HCT116 (cell line): ENCODE data around the gene CDC45. TPM values are rescaled to one million over a fixed set of nuclear protein-coding genes. Genes with fewer than 3 reads are reported as not detected.

Experiments used
- ATAC-seq: fragments of 200-7000 bp; cut with Tn5 transposase; 2 replicates; pipeline ENCODE4 v1.9.1; 2020; ENCODE audit warnings: mild to moderate bottlenecking, moderate library complexity
- BruUV-seq: library from RNA; stranded (reverse); fragments of 400-500 nt; replicated peaks from 2 replicates; lab custom pipeline; 2021; lab: Mats Ljungman, UMichigan
- CTCF ChIA-PET: fragments of 300-600 bp; sonication (Branson Sonifier 250); formaldehyde crosslinking; loops from one replicate; lab custom pipeline; 2021; ENCODE audit warnings: antibody characterized with exemption; lab: Charles Lee
- POLR2A ChIA-PET: fragments of 300-600, 350-600 bp; sonication (Branson Sonifier 250); formaldehyde crosslinking; loops from one replicate; lab custom pipeline; 2021; ENCODE audit warnings: antibody characterized with exemption; lab: Charles Lee
- RAD21 ChIA-PET, 2 experiments: fragments of 300-600 bp; sonication (Branson Sonifier 250); formaldehyde crosslinking; loops; one replicate each; lab custom pipeline; 2023; ENCODE audit warnings: low total read pairs in 2 of 2; ENCODE audit not compliant: uncharacterized antibody in 2 of 2, unreplicated experiment in 2 of 2, low non-redundant PET in 1 of 2; lab: Charles Lee
- DNase-seq: peaks from one replicate; pipeline ENCODE4 v3.0.0-alpha.2; 2010; ENCODE audit warnings: low read depth, low spot score
- H2AFZ ChIP-seq: fragments of 200-600 bp; shearing (Covaris generic), sonication (generic); 2 replicates; pipeline ENCODE4 v1.6.1; 2017; ENCODE audit warnings: low read depth, mixed run types, mixed read lengths, antibody characterized with exemption, low read length; ENCODE audit not compliant: poor library complexity, severe bottlenecking
- H3K27ac ChIP-seq: 2 replicates; pipeline ENCODE4 v1.5.1; 2012; ENCODE audit warnings: low read depth, low read length
- H3K27me3 ChIP-seq: fragments of 200-600 bp; sonication (generic); 2 replicates; pipeline ENCODE4 v1.6.1; 2016; ENCODE audit warnings: mixed run types, low read length, mixed read lengths; ENCODE audit not compliant: insufficient read depth
- H3K36me3 ChIP-seq, 2 experiments: fragments of 200-500 bp in 1 of 2; fragments of 200-600 bp in 1 of 2; sonication (Bioruptor generic) in 1 of 2; sonication (generic) in 1 of 2; 2 replicates each; pipeline versions ENCODE4 v1.5.1 to v1.6.1; 2014 to 2016; ENCODE audit warnings: low read length in 2 of 2, inconsistent platforms in 1 of 2, mixed read lengths in 1 of 2, mixed run types in 1 of 2; ENCODE audit not compliant: insufficient read depth in 2 of 2, control insufficient read depth in 1 of 2
- H3K4me1 ChIP-seq, 2 experiments: fragments of 200-600 bp in 1 of 2; sonication (generic) in 1 of 2; 2 replicates each; pipeline versions ENCODE4 v1.5.1 to v1.6.1; 2012 to 2017; ENCODE audit warnings: low read length in 2 of 2, inconsistent platforms in 1 of 2, mild to moderate bottlenecking in 1 of 2, mixed read lengths in 1 of 2, mixed run types in 1 of 2, moderate library complexity in 1 of 2; ENCODE audit not compliant: insufficient read depth in 2 of 2, control insufficient read depth in 1 of 2
- H3K4me2 ChIP-seq: fragments of 200-600 bp; sonication (generic); 2 replicates; pipeline ENCODE4 v1.6.1; 2017; ENCODE audit warnings: mixed run types, low read length, mixed read lengths
- H3K4me3 ChIP-seq, 2 experiments: fragments of 200-600 bp in 1 of 2; sonication (generic) in 1 of 2; replicated peaks in 1 of 2; 2 replicates each; pipeline ENCODE4 v1.5.1; 2011 to 2016; ENCODE audit warnings: low read length in 2 of 2, control low read depth in 1 of 2, low read depth in 1 of 2, mild to moderate bottlenecking in 1 of 2, mixed read lengths in 1 of 2, mixed run types in 1 of 2
- H3K79me2 ChIP-seq: fragments of 200-600 bp; sonication (generic); 2 replicates; pipeline ENCODE4 v1.6.1; 2017; ENCODE audit warnings: mild to moderate bottlenecking, mixed run types, low read length, moderate library complexity, mixed read lengths; ENCODE audit not compliant: insufficient read depth
- H3K9ac ChIP-seq: fragments of 200-600 bp; sonication (generic); 2 replicates; pipeline ENCODE4 v1.6.1; 2016; ENCODE audit warnings: low read length, mixed read lengths
- H3K9me2 ChIP-seq: fragments of 200-600 bp; sonication (generic), shearing (Covaris generic); 2 replicates; pipeline ENCODE4 v1.6.1; 2017; ENCODE audit warnings: mixed run types, mild to moderate bottlenecking, moderate library complexity; ENCODE audit not compliant: insufficient read depth
- H3K9me3 ChIP-seq, 2 experiments: fragments of 200-500 bp in 1 of 2; fragments of 200-600 bp in 1 of 2; sonication (Bioruptor generic) in 1 of 2; sonication (generic) in 1 of 2; 2 replicates each; pipeline ENCODE4 v1.6.1; 2014 to 2017; ENCODE audit warnings: low read length in 2 of 2, mixed read lengths in 2 of 2, inconsistent platforms in 1 of 2, low read depth in 1 of 2, mild to moderate bottlenecking in 1 of 2, mixed run types in 1 of 2, moderate library complexity in 1 of 2; ENCODE audit not compliant: control insufficient read depth in 1 of 2, insufficient read depth in 1 of 2
- H4K20me1 ChIP-seq: fragments of 200-600 bp; sonication (generic), shearing (Covaris generic); 2 replicates; pipeline ENCODE4 v1.6.1; 2017; ENCODE audit warnings: mixed run types, mild to moderate bottlenecking, moderate library complexity; ENCODE audit not compliant: insufficient read depth
- ATF3 ChIP-seq: IDR thresholded peaks from 2 replicates; pipeline ENCODE4 v1.6.1; 2012
- CBX3 ChIP-seq: IDR thresholded peaks from 2 replicates; pipeline ENCODE4 v1.6.1; 2012; ENCODE audit warnings: low read depth
- CEBPB ChIP-seq: IDR thresholded peaks from 2 replicates; pipeline ENCODE4 v1.6.1; 2012; ENCODE audit warnings: low read depth
- EZH2phosphoT487 ChIP-seq: fragments of 200-600 bp; IDR thresholded peaks from 2 replicates; pipeline ENCODE4 v1.6.1; 2018; ENCODE audit warnings: antibody characterized with exemption, borderline replicate concordance
- FOSL1 ChIP-seq: IDR thresholded peaks from 2 replicates; pipeline ENCODE4 v1.6.1; 2012; ENCODE audit warnings: low read depth
- JUND ChIP-seq: IDR thresholded peaks from 2 replicates; pipeline ENCODE4 v1.6.1; 2012
- POLR2A ChIP-seq: IDR thresholded peaks from 2 replicates; pipeline ENCODE4 v1.7.0; 2011; ENCODE audit warnings: borderline replicate concordance; ENCODE audit not compliant: insufficient read depth, insufficient read length; ENCODE audit errors: extremely low read depth
- SIN3A ChIP-seq: IDR thresholded peaks from 2 replicates; pipeline ENCODE4 v1.6.1; 2012; ENCODE audit warnings: low read depth
- SP1 ChIP-seq: IDR thresholded peaks from 2 replicates; pipeline ENCODE4 v1.6.1; 2012; ENCODE audit warnings: low read depth
- TCF7L2 ChIP-seq: IDR thresholded peaks from 2 replicates; pipeline ENCODE4 v1.7.0; 2011; ENCODE audit warnings: borderline replicate concordance, inconsistent platforms; ENCODE audit not compliant: insufficient read depth, insufficient read length; ENCODE audit errors: extremely low read depth
- YY1 ChIP-seq: IDR thresholded peaks from 2 replicates; pipeline ENCODE4 v1.6.1; 2011; ENCODE audit warnings: low read length, low read depth, moderate library complexity, mild to moderate bottlenecking; ENCODE audit not compliant: insufficient replicate concordance; ENCODE audit errors: extremely low read depth
- ZFX ChIP-seq: fragments of 450-650 bp; IDR thresholded peaks from 2 replicates; pipeline ENCODE4 v1.6.1; 2017
- ZNF274 ChIP-seq: fragments of 200-500 bp; sonication (Bioruptor generic); IDR thresholded peaks from 2 replicates; pipeline ENCODE4 v1.6.1; 2014; ENCODE audit warnings: mild to moderate bottlenecking, low read depth, low read length, inconsistent platforms
- intact Hi-C: fragments of 100-400 bp; cut with micrococcal nuclease; formaldehyde crosslinking; loops from 2 replicates; pipeline ENCODE4 v1.10.0; 2022
- total RNA-seq: library from RNA; stranded (reverse); gene quantifications from one replicate; pipeline ENCODE4 v1.2.1, GENCODE V29; 2021; ENCODE audit not compliant: unreplicated experiment
- TF ChIP-seq, protein P1 (sequence below): IDR thresholded peaks from 2 replicates; pipeline ENCODE4 v1.6.1; 2012
- TF ChIP-seq, protein P2 (sequence below), 3 experiments: fragments of 200-600 bp in 1 of 3; sonication (generic) in 1 of 3; IDR thresholded peaks in 2 of 3; conservative IDR thresholded peaks in 1 of 3; 2 replicates each; pipeline ENCODE4 v1.5.1; 2012 to 2017; ENCODE audit warnings: low read depth in 2 of 3, low read length in 2 of 3, antibody characterized with exemption in 1 of 3, borderline replicate concordance in 1 of 3, control low read depth in 1 of 3, mild to moderate bottlenecking in 1 of 3, mixed read lengths in 1 of 3, mixed run types in 1 of 3, moderate library complexity in 1 of 3; ENCODE audit not compliant: insufficient read depth in 1 of 3
- TF ChIP-seq, protein P3 (sequence below): IDR thresholded peaks from 2 replicates; pipeline ENCODE4 v1.6.1; 2012; ENCODE audit warnings: low read depth

CDC45 gene
- total RNA-seq, 1 experiment from 2014 or later, result 43.4 TPM

DNA sequence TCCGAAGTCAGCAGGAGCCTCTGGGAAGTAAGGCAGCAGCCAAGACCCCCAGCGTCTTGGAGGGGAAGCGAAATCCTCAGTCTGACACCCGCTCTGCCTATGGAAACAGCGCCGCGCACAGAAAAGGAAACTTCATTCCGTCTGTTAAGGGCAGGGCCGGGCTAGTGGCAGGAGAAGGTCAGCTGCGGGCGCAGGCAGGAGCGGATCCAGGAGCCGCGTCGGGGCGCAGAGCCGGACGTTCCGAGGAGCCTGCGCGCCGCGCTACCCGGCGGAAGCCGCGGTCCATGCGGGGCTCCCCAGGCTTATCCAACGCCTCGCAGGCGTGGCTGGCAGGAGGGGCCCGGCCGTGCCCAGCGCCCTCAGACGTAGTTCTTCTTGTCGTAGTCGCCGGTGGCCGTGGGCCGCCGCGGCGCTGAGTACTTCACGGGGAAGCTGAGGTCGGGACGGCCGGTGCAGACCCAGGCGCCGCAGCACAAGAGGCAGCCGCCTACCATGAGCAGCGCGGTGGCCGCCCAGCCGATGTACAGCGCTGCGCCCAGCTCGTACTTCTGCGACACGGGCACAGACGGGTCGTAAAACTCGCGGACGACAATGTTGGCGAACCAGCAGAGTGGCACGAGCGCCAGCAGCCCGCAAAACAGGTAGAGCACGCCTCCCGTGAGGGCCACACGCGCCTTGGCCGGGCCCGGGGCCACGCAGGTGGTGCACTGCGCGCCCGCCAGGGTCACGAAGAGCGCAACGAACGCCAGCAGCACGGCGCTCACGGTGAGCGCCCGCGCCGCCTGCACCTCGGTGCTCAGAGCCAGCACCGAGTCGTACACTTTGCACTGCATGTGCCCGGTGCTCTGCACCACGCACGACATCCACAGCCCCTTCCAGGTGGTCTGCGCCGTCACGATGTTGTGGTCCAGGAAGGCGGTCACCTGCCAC is 43.8 kb downstream of the CDC45 start (continued):
- TF ChIP-seq TCF7L2 (no peak), CEBPB (no peak), ZNF274 (no peak)

DNA sequence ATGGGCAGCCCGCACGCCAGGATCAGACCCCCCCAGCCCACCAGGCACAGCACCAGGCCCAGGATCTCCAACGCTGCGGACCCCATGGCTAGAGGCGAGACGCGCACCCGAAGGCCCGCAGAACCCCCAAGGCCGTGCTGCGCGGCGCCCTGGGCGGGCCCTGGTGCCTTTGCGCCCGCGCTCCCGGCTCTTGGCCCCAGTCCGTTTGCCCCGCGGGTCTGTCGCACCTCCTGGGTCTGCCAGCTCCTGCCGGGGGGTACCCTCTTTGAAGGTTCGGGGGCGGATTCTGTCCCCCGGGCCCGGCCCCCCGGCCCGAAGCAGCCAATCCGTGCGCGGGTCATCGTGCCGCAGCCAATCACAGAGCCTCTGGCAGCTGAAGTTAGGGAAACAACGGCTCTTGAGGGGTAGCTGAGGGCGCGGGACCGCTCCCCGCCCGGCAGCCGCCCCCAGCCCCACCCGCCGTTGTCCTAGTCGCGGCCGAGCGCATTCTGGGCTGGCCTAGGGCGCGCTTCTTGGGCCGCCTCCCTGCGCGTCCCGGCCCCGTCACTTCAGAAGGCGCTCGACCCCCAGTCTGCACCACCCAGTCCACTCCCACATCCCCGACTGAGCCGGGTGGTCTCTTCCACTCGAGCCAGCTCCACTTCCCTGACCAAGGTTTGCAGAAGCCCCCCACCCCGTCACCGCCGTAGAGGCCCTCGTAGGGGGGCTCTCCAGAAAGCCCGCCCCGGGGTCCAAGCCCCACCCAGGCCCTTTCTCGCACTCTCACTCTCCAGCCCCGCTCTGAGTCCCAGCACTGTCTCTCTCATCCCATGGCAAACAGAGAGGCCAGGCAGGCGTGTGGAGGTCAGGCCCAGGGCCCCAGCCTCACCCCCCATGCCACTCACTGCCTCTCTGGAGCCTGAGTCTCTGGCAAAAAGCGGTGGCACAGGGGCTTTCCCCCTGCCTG is 44.7 kb downstream of the CDC45 start, which contains the start of gene CLDN5:
Gene CLDN5, minus strand, starts transcription at position 241 of the 946 bp plus-strand sequence. Its CDS starts 155 bp downstream, at position 86.
- POLR2A ChIA-PET, result no interaction called here
- no peak within 1 kb of the TSS for H3K4me2 ChIP-seq
- H4K20me1 ChIP-seq, result no peaks in the 10 kb centered on the region
- no peak for DNase-seq
- peaks cover 0 to 5% of the 10 kb centered on the region in 2 experiments; a peak in 1 of 4 replicates for H3K4me1 ChIP-seq
- H3K9ac ChIP-seq, result no peak within 1 kb of the TSS
- no peak within 1 kb of the TSS for H3K4me3 ChIP-seq
- H3K27me3 ChIP-seq, result no peaks in the 10 kb centered on the region
- intact Hi-C loops, result no loop called here
- TF ChIP-seq CBX3 (no peak), ZNF274 (no peak), ZFX (no peak), EZH2phosphoT487 (no peak), SP1 (no peak), POLR2A (no peak), YY1 (no peak), TCF7L2 (no peak), ATF3 (no peak), FOSL1 (no peak), SIN3A (no peak), JUND (no peak)
- TF ChIP-seq, protein P1, sequence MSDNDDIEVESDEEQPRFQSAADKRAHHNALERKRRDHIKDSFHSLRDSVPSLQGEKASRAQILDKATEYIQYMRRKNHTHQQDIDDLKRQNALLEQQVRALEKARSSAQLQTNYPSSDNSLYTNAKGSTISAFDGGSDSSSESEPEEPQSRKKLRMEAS, result no peak
- TF ChIP-seq, protein P2, sequence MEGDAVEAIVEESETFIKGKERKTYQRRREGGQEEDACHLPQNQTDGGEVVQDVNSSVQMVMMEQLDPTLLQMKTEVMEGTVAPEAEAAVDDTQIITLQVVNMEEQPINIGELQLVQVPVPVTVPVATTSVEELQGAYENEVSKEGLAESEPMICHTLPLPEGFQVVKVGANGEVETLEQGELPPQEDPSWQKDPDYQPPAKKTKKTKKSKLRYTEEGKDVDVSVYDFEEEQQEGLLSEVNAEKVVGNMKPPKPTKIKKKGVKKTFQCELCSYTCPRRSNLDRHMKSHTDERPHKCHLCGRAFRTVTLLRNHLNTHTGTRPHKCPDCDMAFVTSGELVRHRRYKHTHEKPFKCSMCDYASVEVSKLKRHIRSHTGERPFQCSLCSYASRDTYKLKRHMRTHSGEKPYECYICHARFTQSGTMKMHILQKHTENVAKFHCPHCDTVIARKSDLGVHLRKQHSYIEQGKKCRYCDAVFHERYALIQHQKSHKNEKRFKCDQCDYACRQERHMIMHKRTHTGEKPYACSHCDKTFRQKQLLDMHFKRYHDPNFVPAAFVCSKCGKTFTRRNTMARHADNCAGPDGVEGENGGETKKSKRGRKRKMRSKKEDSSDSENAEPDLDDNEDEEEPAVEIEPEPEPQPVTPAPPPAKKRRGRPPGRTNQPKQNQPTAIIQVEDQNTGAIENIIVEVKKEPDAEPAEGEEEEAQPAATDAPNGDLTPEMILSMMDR (IDR thresholded peaks at IDR 0.05 in 2 of 3, conservative IDR thresholded peaks at IDR 0.05 in 1 of 3; ENCODE audit: borderline replicate concordance in 1 of 3, insufficient read depth in 1 of 3, low read depth in 2 of 3, low read length in 2 of 3), result no peak
- TF ChIP-seq, protein P3, sequence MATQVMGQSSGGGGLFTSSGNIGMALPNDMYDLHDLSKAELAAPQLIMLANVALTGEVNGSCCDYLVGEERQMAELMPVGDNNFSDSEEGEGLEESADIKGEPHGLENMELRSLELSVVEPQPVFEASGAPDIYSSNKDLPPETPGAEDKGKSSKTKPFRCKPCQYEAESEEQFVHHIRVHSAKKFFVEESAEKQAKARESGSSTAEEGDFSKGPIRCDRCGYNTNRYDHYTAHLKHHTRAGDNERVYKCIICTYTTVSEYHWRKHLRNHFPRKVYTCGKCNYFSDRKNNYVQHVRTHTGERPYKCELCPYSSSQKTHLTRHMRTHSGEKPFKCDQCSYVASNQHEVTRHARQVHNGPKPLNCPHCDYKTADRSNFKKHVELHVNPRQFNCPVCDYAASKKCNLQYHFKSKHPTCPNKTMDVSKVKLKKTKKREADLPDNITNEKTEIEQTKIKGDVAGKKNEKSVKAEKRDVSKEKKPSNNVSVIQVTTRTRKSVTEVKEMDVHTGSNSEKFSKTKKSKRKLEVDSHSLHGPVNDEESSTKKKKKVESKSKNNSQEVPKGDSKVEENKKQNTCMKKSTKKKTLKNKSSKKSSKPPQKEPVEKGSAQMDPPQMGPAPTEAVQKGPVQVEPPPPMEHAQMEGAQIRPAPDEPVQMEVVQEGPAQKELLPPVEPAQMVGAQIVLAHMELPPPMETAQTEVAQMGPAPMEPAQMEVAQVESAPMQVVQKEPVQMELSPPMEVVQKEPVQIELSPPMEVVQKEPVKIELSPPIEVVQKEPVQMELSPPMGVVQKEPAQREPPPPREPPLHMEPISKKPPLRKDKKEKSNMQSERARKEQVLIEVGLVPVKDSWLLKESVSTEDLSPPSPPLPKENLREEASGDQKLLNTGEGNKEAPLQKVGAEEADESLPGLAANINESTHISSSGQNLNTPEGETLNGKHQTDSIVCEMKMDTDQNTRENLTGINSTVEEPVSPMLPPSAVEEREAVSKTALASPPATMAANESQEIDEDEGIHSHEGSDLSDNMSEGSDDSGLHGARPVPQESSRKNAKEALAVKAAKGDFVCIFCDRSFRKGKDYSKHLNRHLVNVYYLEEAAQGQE, result no peak
- no peaks in the 10 kb centered on the region for H3K9me2 ChIP-seq
- H3K9me3 ChIP-seq, result no peaks in the 10 kb centered on the region
- no peak within 1 kb of the TSS for H2AFZ ChIP-seq
- CTCF ChIA-PET, result no interaction called here
- BruUV-seq, result no TSS peak
- RAD21 ChIA-PET, result no interaction called here
- no peak within 1 kb of the TSS for H3K27ac ChIP-seq
- H3K79me2 ChIP-seq, result no peaks in the 10 kb centered on the region
- H3K36me3 ChIP-seq, result no peaks in the 10 kb centered on the region
- ATAC-seq, result no peak
